Glutamatergic neuron (in vitro differentiated cells): Measurements from ENCODE around the gene HACD4. TPM values are rescaled to one million over a fixed set of nuclear protein-coding genes. Genes with fewer than 3 reads are reported as not detected.

Experiments
- DNase-seq: peaks from one replicate; pipeline ENCODE4 v3.0.0; 2022
- H3K27ac Mint-ChIP-seq: one replicate; pipeline ENCODE4 v1.8.0; 2020; ENCODE audit warnings: mild to moderate bottlenecking, mixed read lengths, inconsistent platforms; ENCODE audit not compliant: unreplicated experiment
- H3K27me3 Mint-ChIP-seq: one replicate; pipeline ENCODE4 v1.8.0; 2020; ENCODE audit warnings: mild to moderate bottlenecking, moderate library complexity, mixed read lengths, inconsistent platforms; ENCODE audit not compliant: unreplicated experiment
- H3K36me3 Mint-ChIP-seq: one replicate; pipeline ENCODE4 v1.8.0; 2020; ENCODE audit warnings: mild to moderate bottlenecking, mixed read lengths, inconsistent platforms; ENCODE audit not compliant: unreplicated experiment
- H3K4me1 Mint-ChIP-seq: one replicate; pipeline ENCODE4 v1.8.0; 2020; ENCODE audit warnings: mild to moderate bottlenecking, low read depth, mixed read lengths, inconsistent platforms; ENCODE audit not compliant: unreplicated experiment
- H3K4me3 Mint-ChIP-seq: one replicate; pipeline ENCODE4 v1.8.0; 2020; ENCODE audit warnings: mild to moderate bottlenecking, mixed read lengths, inconsistent platforms; ENCODE audit not compliant: unreplicated experiment
- H3K9me3 Mint-ChIP-seq: one replicate; pipeline ENCODE4 v1.8.0; 2020; ENCODE audit warnings: mild to moderate bottlenecking, moderate library complexity, mixed read lengths, inconsistent platforms; ENCODE audit not compliant: unreplicated experiment
- CTCF ChIP-seq: fragments of 200-600 bp; sonication (generic); IDR thresholded peaks from one replicate; pipeline ENCODE4 v1.5.0; 2021; ENCODE audit not compliant: partially characterized antibody, unreplicated experiment
- total RNA-seq: library from RNA; stranded (reverse); fragmentation: NEBNext Ultra II Directional; extraction: Animal tissue kit (Norgen Biotek cat#: 25700); gene quantifications from one replicate; pipeline ENCODE4 v1.2.1, GENCODE V29; 2021; ENCODE audit not compliant: unreplicated experiment

The HACD4 gene
- total RNA-seq, 1 donor from 2014 or later, result 0.10 TPM

- Mint-ChIP-seq H3K27me3 (peaks cover 2% of the 10 kb centered on the region), H3K27ac (no peak overlapping the region), H3K4me1 (peaks cover 2% of the 10 kb centered on the region), H3K36me3 (no peaks in the 10 kb centered on the region), H3K4me3 (no peak overlapping the region), H3K9me3 (no peaks in the 10 kb centered on the region)
- DNase-seq, result no peak
- TF ChIP-seq CTCF, result no peak
Measured at GRCh38 chr9:21023861-21024260, 7.6 kb downstream of the HACD4 start.

- Mint-ChIP-seq H3K9me3 (no peaks in the 10 kb centered on the region), H3K27me3 (peaks cover 2% of the 10 kb centered on the region), H3K27ac (no peak overlapping the region), H3K4me3 (no peak overlapping the region), H3K4me1 (peaks cover 2% of the 10 kb centered on the region), H3K36me3 (no peaks in the 10 kb centered on the region)
- TF ChIP-seq CTCF, result no peak
- DNase-seq, result no peak
Measured at GRCh38 chr9:21018177-21018576, 13.3 kb downstream of the HACD4 start.

GRCh38 chr9:21016701-21017491, 14.5 kb downstream of the HACD4 start:
- Mint-ChIP-seq H3K4me1 (peaks cover 2% of the 10 kb centered on the region), H3K9me3 (no peaks in the 10 kb centered on the region), H3K27me3 (peaks cover 2% of the 10 kb centered on the region), H3K36me3 (no peaks in the 10 kb centered on the region), H3K4me3 (no peak overlapping the region), H3K27ac (no peak overlapping the region)
- no peak for TF ChIP-seq CTCF
- no peak for DNase-seq

GRCh38 chr9:21015995-21016394, 15.4 kb downstream of the HACD4 start:
- DNase-seq, result no peak
- H3K9me3 Mint-ChIP-seq, result no peaks in the 10 kb centered on the region
- no peak for TF ChIP-seq CTCF
- H3K4me1 Mint-ChIP-seq, result peaks cover 2% of the 10 kb centered on the region
- no peak overlapping the region for H3K4me3 Mint-ChIP-seq
- H3K27ac Mint-ChIP-seq, result no peak overlapping the region
- peaks cover 2% of the 10 kb centered on the region for H3K27me3 Mint-ChIP-seq
- no peaks in the 10 kb centered on the region for H3K36me3 Mint-ChIP-seq

GRCh38 chr9:21015129-21015815, 16.2 kb downstream of the HACD4 start:
- no peaks in the 10 kb centered on the region for H3K9me3 Mint-ChIP-seq
- no peak for TF ChIP-seq CTCF
- no peaks in the 10 kb centered on the region for H3K36me3 Mint-ChIP-seq
- DNase-seq, result no peak
- H3K4me3 Mint-ChIP-seq, result no peak overlapping the region
- no peak overlapping the region for H3K27ac Mint-ChIP-seq
- H3K4me1 Mint-ChIP-seq, result peaks cover 2% of the 10 kb centered on the region
- no peaks in the 10 kb centered on the region for H3K27me3 Mint-ChIP-seq
